ENCODE results near the gene EGFR. TPM values are rescaled to one million over a fixed set of nuclear protein-coding genes. Genes with fewer than 3 reads are reported as not detected.

The EGFR gene
- total and polyA plus RNA-seq, 5 experiments from 2014 or later = not detected

DNA sequence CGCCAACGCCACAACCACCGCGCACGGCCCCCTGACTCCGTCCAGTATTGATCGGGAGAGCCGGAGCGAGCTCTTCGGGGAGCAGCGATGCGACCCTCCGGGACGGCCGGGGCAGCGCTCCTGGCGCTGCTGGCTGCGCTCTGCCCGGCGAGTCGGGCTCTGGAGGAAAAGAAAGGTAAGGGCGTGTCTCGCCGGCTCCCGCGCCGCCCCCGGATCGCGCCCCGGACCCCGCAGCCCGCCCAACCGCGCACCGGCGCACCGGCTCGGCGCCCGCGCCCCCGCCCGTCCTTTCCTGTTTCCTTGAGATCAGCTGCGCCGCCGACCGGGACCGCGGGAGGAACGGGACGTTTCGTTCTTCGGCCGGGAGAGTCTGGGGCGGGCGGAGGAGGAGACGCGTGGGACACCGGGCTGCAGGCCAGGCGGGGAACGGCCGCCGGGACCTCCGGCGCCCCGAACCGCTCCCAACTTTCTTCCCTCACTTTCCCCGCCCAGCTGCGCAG is 424 bp downstream of the EGFR start:
- H3K27ac Mint-ChIP-seq = no peak overlapping the region
- DNase-seq = no peak
- peaks cover 0 to 1% (median 0%) of the 10 kb centered on the region in 4 donors for H3K4me1 Mint-ChIP-seq
- H3K9me3 Mint-ChIP-seq = peaks cover 0 to 4% (median 0%) of the 10 kb centered on the region in 9 donors
- peak overlapping the region in 2 of 10 donors; percentile 26 to 41 for H3K4me3 Mint-ChIP-seq
- peaks cover 20 to 58% (median 48%) of the 10 kb centered on the region in 5 donors for H3K27me3 Mint-ChIP-seq
- H3K36me3 Mint-ChIP-seq = peaks cover 0 to 4% (median 0%) of the 10 kb centered on the region in 3 donors
- POLR2A ChIA-PET = no interaction called here
- no peak for ATAC-seq

DNA sequence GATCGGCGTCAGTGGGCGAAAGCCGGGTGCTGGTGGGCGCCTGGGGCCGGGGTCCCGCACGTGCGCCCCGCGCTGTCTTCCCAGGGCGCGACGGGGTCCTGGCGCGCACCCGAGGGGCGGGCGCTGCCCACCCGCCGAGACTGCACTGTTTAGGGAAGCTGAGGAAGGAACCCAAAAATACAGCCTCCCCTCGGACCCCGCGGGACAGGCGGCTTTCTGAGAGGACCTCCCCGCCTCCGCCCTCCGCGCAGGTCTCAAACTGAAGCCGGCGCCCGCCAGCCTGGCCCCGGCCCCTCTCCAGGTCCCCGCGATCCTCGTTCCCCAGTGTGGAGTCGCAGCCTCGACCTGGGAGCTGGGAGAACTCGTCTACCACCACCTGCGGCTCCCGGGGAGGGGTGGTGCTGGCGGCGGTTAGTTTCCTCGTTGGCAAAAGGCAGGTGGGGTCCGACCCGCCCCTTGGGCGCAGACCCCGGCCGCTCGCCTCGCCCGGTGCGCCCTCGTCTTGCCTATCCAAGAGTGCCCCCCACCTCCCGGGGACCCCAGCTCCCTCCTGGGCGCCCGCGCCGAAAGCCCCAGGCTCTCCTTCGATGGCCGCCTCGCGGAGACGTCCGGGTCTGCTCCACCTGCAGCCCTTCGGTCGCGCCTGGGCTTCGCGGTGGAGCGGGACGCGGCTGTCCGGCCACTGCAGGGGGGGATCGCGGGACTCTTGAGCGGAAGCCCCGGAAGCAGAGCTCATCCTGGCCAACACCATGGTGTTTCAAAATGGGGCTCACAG is 1.1 kb downstream of the EGFR start:
- POLR2A ChIA-PET = no interaction called here

DNA sequence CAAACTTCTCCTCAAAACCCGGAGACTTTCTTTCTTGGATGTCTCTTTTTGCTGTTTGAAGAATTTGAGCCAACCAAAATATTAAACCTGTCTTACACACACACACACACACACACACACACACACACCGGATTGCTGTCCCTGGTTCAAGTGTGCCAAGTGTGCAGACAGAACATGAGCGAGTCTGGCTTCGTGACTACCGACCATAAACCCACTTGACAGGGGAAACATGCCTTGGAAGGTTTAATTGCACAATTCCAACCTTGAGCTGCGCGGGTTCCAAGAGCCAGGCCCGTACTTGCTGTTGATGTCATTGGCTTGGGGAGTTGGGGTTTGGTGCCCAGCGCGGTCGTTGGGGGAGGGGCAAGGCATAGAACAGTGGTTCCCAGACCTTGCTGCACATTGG is 1.7 kb downstream of the EGFR start:
- ATAC-seq (no peak), DNase-seq (no peak)
- H3K27ac Mint-ChIP-seq = no peak overlapping the region
- H3K36me3 Mint-ChIP-seq = peaks cover 0 to 4% (median 0%) of the 10 kb centered on the region in 3 donors
- peaks cover 24 to 59% (median 49%) of the 10 kb centered on the region in 5 donors for H3K27me3 Mint-ChIP-seq
- peak overlapping the region in 2 of 10 donors; percentile 7 to 27 for H3K4me3 Mint-ChIP-seq
- POLR2A ChIA-PET = no interaction called here
- H3K4me1 Mint-ChIP-seq = peaks cover 0 to 1% (median 0%) of the 10 kb centered on the region in 4 donors
- peaks cover 0 to 4% (median 0%) of the 10 kb centered on the region in 9 donors for H3K9me3 Mint-ChIP-seq

More for the DNA sequence above, 1.1 kb downstream of the EGFR start:
- H3K27me3 Mint-ChIP-seq = peaks cover 20 to 59% (median 48%) of the 10 kb centered on the region in 5 donors
- ATAC-seq = no peak
- peaks cover 0 to 4% (median 0%) of the 10 kb centered on the region in 3 donors for H3K36me3 Mint-ChIP-seq
- H3K27ac Mint-ChIP-seq = no peak overlapping the region
- H3K9me3 Mint-ChIP-seq = peaks cover 0 to 4% (median 0%) of the 10 kb centered on the region in 9 donors
- peaks cover 0 to 1% (median 0%) of the 10 kb centered on the region in 4 donors for H3K4me1 Mint-ChIP-seq
- H3K4me3 Mint-ChIP-seq = peak overlapping the region in 1 of 10 donors; percentile 27
- DNase-seq = no peak

DNA sequence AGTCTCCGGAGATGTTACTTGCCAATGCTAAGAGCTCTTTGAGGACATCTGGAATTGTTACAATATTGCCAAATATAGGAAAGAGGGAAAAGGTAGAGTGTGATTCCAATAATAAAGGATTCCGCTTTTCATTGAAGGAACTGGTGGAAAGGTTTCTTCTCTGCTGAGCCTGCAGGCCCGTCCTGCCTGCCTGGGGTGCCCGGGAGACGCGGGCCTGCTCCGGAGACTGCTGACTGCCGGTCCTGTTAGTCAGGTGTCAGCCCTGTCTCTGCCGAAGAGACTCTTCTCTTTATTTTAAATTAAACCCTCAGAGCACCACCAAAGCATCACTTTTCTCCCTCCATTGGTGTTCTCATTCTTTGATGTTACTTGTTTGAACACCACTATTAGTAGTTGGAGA is 2.2 kb downstream of the EGFR start:
- Mint-ChIP-seq H3K4me1 (peaks cover 0 to 1% (median 0%) of the 10 kb centered on the region in 4 donors), H3K4me3 (peak overlapping the region in 1 of 10 donors; percentile 27), H3K27ac (no peak overlapping the region), H3K36me3 (peaks cover 0 to 4% (median 0%) of the 10 kb centered on the region in 3 donors), H3K9me3 (peaks cover 0 to 4% (median 0%) of the 10 kb centered on the region in 9 donors), H3K27me3 (peaks cover 24 to 53% (median 49%) of the 10 kb centered on the region in 5 donors)
- no peak for ATAC-seq
- no peak for DNase-seq
- POLR2A ChIA-PET = no interaction called here

DNA sequence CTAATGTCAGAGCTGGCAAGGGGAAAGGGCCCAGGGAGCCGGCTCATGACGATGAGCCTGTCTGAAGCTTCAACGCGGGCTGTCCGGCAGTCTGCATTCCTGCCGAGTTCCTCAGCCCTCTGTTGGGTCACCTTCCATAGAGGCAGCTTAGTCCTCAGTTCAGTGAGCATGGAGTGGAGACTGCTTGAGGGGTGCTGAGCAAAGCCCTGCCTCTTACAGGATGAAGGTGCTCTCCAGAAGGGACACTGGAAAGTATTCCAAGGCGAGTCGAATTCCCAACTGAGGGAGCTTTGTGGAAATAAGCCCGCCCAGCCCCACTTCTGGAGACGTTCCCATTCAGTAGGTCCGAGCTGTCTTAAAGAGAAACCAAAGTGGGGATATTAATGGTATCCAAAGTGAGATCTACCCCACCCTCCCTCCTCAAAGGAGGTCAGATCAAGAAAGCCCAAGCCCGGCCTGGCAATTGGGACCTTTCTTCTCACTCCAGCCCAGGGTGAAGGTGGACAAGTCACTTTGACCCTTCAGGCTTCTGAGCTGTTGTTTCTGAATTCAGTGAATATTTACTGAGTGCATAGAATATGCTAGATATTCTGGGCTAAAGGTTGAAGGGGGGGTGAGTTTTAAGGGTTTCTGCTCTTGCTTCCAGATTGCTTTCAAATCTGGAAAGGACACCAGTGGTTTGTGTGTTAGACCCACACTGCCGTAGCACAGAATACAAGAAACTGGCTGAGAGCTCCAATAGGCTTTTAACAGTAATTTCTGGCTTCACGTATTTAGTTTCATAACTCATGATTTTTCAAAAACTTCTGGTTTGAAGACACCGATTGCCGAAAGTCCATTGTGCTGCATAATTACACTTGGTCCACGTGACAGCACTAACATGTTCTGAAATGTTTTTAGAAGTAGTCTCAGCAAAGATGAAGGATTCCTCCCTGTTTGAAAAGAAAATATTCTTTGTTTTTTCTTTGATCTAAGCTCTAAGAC is 3.5 kb downstream of the EGFR start:
- POLR2A ChIA-PET = no interaction called here
- peaks cover 23 to 45% (median 40%) of the 10 kb centered on the region in 5 donors for H3K27me3 Mint-ChIP-seq

DNA sequence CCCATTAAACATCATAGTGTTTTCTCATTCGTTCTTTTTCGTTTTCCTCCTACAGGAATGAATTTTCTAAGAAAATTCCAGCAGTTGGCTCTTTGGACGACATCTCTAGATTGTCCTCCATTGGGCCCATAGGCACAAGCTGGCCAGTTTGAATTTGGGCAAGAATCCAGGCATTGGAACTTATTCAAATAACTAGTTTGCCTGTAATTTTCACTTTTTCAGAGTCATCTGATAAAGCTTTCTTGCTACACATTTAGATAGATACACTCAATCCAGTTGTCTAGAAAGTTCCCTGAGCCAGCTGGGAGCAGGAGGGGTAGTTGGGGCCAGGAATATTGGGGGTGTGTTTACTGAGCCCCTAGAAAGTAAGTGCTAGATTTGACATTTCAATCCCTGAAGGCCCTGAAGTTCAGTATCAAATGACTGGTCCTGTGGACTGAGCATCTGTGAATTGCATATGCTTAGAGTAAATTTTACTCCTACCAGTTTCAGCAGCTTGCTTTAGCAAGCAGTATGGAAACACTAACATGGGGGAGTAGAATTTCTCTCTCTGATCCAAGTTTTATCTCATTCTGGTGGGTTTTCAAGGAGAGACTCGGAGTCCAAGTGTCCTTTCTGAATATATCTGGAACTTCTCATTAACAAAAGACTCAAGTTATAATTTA is 5.2 kb downstream of the EGFR start:
- H3K36me3 Mint-ChIP-seq = peaks cover 0 to 4% (median 0%) of the 10 kb centered on the region in 3 donors
- H3K4me1 Mint-ChIP-seq = peaks cover 0 to 1% (median 0%) of the 10 kb centered on the region in 4 donors
- H3K27ac Mint-ChIP-seq = no peak overlapping the region
- ATAC-seq (no peak), DNase-seq (no peak)
- POLR2A ChIA-PET = no interaction called here
- peaks cover 0 to 4% (median 0%) of the 10 kb centered on the region in 9 donors for H3K9me3 Mint-ChIP-seq
- no peak overlapping the region for H3K4me3 Mint-ChIP-seq
- peaks cover 17 to 36% (median 31%) of the 10 kb centered on the region in 5 donors for H3K27me3 Mint-ChIP-seq

More for the DNA sequence above, 3.5 kb downstream of the EGFR start:
- Mint-ChIP-seq H3K9me3 (peaks cover 0 to 4% (median 0%) of the 10 kb centered on the region in 9 donors), H3K4me1 (peaks cover 0 to 1% (median 0%) of the 10 kb centered on the region in 4 donors), H3K27ac (no peak overlapping the region), H3K4me3 (no peak overlapping the region), H3K36me3 (peaks cover 0 to 4% (median 0%) of the 10 kb centered on the region in 3 donors)
- DNase-seq (no peak), ATAC-seq (no peak)

DNA sequence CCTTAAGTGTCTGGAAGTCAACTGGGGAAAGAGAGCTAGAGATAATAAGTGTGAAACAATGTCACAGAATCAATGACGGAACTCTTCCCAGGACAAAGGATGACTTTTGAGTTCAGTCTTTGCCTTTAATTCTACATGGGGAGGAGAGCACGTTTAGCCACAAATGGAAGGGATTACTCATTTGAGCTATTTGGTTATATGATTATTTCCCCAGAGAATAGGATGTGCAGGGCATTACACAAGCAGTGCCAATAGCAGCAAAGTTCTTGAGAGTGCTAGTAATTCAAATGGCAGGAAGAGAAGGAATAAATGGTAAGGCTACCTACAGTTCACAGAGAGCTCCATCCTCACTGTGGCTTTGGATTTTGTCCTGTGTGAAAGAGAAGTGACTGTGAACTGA is 6.0 kb downstream of the EGFR start:
- Mint-ChIP-seq H3K27me3 (peaks cover 17 to 36% (median 31%) of the 10 kb centered on the region in 5 donors), H3K4me3 (no peak overlapping the region), H3K9me3 (peaks cover 0 to 4% (median 0%) of the 10 kb centered on the region in 9 donors), H3K36me3 (peaks cover 0 to 4% (median 0%) of the 10 kb centered on the region in 3 donors), H3K4me1 (peaks cover 0 to 1% (median 0%) of the 10 kb centered on the region in 4 donors), H3K27ac (no peak overlapping the region)
- DNase-seq (no peak), ATAC-seq (no peak)
- POLR2A ChIA-PET = no interaction called here

DNA sequence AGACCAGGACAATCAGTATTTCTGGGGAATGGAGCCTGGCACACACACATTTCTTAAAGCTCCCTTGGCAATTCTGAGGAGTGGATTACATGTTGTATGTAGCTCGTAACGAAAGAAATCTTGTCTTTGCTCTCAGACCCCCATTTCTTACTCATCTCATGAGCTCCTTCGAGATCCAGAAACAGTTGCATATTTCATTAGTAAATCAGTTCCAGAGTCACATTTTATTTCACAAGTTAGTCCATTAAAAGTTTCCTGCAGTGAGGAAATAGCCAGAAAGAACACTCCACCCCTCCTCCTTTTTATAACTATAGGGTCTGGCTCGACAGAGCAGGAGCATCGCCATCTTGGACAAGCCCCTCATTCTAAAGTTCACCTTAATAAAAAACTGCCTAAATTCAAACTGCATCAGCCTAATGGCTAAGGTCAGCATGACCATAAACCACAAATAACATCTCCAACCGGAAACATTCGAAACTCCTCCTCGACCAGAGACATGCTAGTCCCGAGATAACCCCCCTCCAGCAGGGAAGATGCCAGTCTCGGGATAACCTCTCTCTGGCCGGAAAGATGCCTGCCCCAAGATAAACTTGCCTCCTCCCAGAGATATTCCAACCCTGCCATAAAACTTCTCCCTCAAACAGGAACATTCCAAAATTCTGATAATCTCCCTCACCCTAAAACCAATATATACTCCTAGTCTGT is 7.4 kb downstream of the EGFR start:
- ATAC-seq = no peak
- H3K36me3 Mint-ChIP-seq = no peaks in the 10 kb centered on the region
- DNase-seq = no peak
- no peaks in the 10 kb centered on the region for H3K4me1 Mint-ChIP-seq
- H3K27me3 Mint-ChIP-seq = peaks cover 14 to 26% (median 19%) of the 10 kb centered on the region in 5 donors
- H3K4me3 Mint-ChIP-seq = no peak overlapping the region
- peaks cover 0 to 3% (median 0%) of the 10 kb centered on the region in 9 donors for H3K9me3 Mint-ChIP-seq
- POLR2A ChIA-PET = no interaction called here
- no peak overlapping the region for H3K27ac Mint-ChIP-seq

DNA sequence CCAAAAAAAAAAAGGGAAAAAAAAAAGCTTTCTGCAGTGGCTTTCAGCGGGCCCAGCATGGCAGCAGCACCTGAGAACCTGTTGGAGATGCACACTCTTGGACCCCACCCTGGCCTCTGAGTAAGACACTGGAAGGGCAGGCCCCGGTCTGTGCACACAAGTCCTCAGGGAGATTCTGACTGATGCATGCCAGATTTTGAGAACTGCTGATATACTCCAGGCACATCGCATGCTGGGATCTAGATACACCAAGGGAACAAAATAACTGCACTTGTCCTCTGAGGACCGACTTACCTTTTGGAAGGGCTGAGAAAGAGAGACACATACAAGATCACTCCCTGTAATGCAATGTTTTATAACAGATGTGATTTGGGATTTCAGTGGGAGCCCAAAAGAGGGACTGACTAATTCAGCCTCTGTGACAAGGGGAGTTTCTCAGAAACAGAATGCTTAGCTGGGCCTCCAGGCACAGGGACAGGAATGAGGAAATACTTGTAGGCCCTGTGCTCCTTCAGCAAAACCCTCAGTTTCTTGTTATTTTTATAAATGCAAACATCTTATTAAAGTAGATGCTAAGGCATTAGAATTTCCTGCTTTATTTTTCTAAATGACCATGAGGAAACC is 8.2 kb downstream of the EGFR start:
- ATAC-seq (no peak), DNase-seq (no peak)
- POLR2A ChIA-PET = no interaction called here
- Mint-ChIP-seq H3K9me3 (peaks cover 0 to 3% (median 0%) of the 10 kb centered on the region in 9 donors), H3K4me3 (no peak overlapping the region), H3K27ac (no peak overlapping the region), H3K36me3 (no peaks in the 10 kb centered on the region), H3K4me1 (no peaks in the 10 kb centered on the region), H3K27me3 (peaks cover 9 to 18% (median 12%) of the 10 kb centered on the region in 5 donors)

DNA sequence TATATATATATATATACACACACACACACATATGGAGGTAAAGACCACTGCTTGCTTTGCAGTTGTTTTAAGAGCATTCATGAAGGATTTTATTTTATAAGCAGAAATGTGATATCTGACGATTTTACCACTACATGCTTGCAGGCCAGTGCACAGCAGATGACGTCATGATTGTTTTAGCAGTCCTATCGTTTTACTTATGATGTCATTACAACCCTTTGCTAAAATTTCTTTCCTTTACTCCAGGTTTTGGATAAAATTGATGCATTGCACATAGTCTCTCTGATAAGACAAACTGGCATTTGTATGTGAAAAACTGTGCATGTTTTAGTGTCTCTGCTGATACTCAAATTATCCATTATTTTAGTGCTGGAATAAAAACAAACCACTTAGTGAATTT is 9.2 kb downstream of the EGFR start:
- Mint-ChIP-seq H3K9me3 (peaks cover 0 to 3% (median 0%) of the 10 kb centered on the region in 9 donors), H3K27me3 (peaks cover 3 to 13% (median 9%) of the 10 kb centered on the region in 5 donors), H3K27ac (no peak overlapping the region), H3K4me1 (no peaks in the 10 kb centered on the region), H3K36me3 (no peaks in the 10 kb centered on the region), H3K4me3 (no peak overlapping the region)
- DNase-seq = no peak
- ATAC-seq = no peak
- POLR2A ChIA-PET = no interaction called here

DNA sequence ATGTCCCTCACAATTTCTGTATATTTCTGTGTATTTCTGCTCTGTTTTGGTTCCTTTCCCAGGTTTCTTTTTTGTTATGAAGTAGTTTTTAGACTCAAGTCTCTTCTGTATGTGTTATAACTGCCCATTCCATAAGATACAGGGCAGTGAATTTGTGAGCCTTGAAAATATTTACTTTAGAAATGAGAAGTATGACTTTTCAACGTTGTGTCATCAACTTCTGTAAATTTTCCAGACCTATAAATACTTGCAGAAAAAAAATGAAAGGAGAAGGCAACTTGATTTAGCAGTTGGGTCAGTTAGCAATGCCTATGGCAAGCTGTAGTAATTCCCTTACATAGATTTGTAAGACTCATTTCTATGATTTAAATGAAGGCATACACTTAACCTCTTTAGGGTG is 11.5 kb downstream of the EGFR start:
- H3K4me3 Mint-ChIP-seq = no peak overlapping the region
- H3K27ac Mint-ChIP-seq = no peak overlapping the region
- POLR2A ChIA-PET = no interaction called here
- peaks cover under 1 to 6% (median 3%) of the 10 kb centered on the region in 5 donors for H3K27me3 Mint-ChIP-seq
- ATAC-seq = no peak
- peaks cover 0 to 2% (median 0%) of the 10 kb centered on the region in 4 donors for H3K4me1 Mint-ChIP-seq
- no peak for DNase-seq
- peaks cover 0 to 3% (median 0%) of the 10 kb centered on the region in 9 donors for H3K9me3 Mint-ChIP-seq
- H3K36me3 Mint-ChIP-seq = no peaks in the 10 kb centered on the region

All from naive thymus-derived CD8-positive, alpha-beta T cell (primary cell).